Measurements from ENCODE around the gene LMO7. TPM values are rescaled to one million over a fixed set of nuclear protein-coding genes. Genes with fewer than 3 reads are reported as not detected.

The LMO7 gene
- polyA plus RNA-seq, 4 donors = 41.8 to 86.9 (median 78.9) TPM

GRCh38 chr13:75875450-75875849 is 239.3 kb downstream of the LMO7 start:
- DNase-seq (ENCODE audit: low read depth in 4 of 4, low spot score in 3 of 4) = no peak

- DNase-seq (ENCODE audit: low read depth in 4 of 4, low spot score in 3 of 4) = peak in 2 of 4 donors; percentile 35 to 40
Measured at GRCh38 chr13:75876142-75877050, 240.3 kb downstream of the LMO7 start.

GRCh38 chr13:75877071-75877470 is 240.9 kb downstream of the LMO7 start:
- DNase-seq (ENCODE audit: low read depth in 4 of 4, low spot score in 3 of 4) = no peak

- DNase-seq (ENCODE audit: low read depth in 4 of 4, low spot score in 3 of 4) = no peak
Measured at GRCh38 chr13:75879656-75880055, 243.5 kb downstream of the LMO7 start.

GRCh38 chr13:75881109-75881775 is 245.1 kb downstream of the LMO7 start:
- no peak for DNase-seq (ENCODE audit: low read depth in 4 of 4, low spot score in 3 of 4)

- DNase-seq (ENCODE audit: low read depth in 4 of 4, low spot score in 3 of 4) = no peak
Measured at GRCh38 chr13:75882261-75882660, 246.1 kb downstream of the LMO7 start.

- DNase-seq (ENCODE audit: low read depth in 4 of 4, low spot score in 3 of 4) = no peak
Measured at GRCh38 chr13:75889427-75889826, 253.3 kb downstream of the LMO7 start.

GRCh38 chr13:75895168-75895567 is 259.0 kb downstream of the LMO7 start:
- no peak for DNase-seq (ENCODE audit: low read depth in 4 of 4, low spot score in 3 of 4)

GRCh38 chr13:75896271-75896670 is 260.1 kb downstream of the LMO7 start:
- no peak for DNase-seq (ENCODE audit: low read depth in 4 of 4, low spot score in 3 of 4)

GRCh38 chr13:75897386-75897785 is 261.3 kb downstream of the LMO7 start:
- DNase-seq (ENCODE audit: low read depth in 4 of 4, low spot score in 3 of 4) = no peak

- DNase-seq (ENCODE audit: low read depth in 4 of 4, low spot score in 3 of 4) = no peak
Measured at GRCh38 chr13:75901501-75901900, 265.4 kb downstream of the LMO7 start.

GRCh38 chr13:75902166-75903104 is 266.3 kb downstream of the LMO7 start:
- DNase-seq (ENCODE audit: low read depth in 4 of 4, low spot score in 3 of 4) = no peak

GRCh38 chr13:75904012-75904411 is 267.9 kb downstream of the LMO7 start:
- DNase-seq (ENCODE audit: low read depth in 4 of 4, low spot score in 3 of 4) = no peak

GRCh38 chr13:75906315-75906714 is 270.2 kb downstream of the LMO7 start:
- no peak for DNase-seq (ENCODE audit: low read depth in 4 of 4, low spot score in 3 of 4)

- DNase-seq (ENCODE audit: low read depth in 4 of 4, low spot score in 3 of 4) = no peak
Measured at GRCh38 chr13:75907044-75907443, 270.9 kb downstream of the LMO7 start.

- no peak for DNase-seq (ENCODE audit: low read depth in 4 of 4, low spot score in 3 of 4)
Measured at GRCh38 chr13:75908141-75908540, 272.0 kb downstream of the LMO7 start.

Other genes starting within 250 kb of the LMO7 start
- gene TBC1D4, start 154.2 kb upstream of the LMO7 start, polyA plus RNA-seq (ENCODE audit: insufficient read length in 4 of 4) = 10 to 100 TPM; 16.2 to 62.7 (median 56.0) TPM
- 100 to 1,000 TPM; 218 to 263 (median 245) TPM for gene COMMD6, start 98.5 kb upstream of the LMO7 start, polyA plus RNA-seq (ENCODE audit: insufficient read length in 4 of 4)
- gene UCHL3, start 86.5 kb upstream of the LMO7 start, polyA plus RNA-seq (ENCODE audit: insufficient read length in 4 of 4) = 10 to 100 TPM; 22.9 to 44.0 (median 33.3) TPM

All from left renal pelvis (tissue), 4 donors.